Measurements from ENCODE around the gene FAM25G.
"Not testable (repeated sequence)": the region's sequence is repeated elsewhere in the genome, so short reads cannot be mapped to it uniquely, and the experiment has no call there.

DNA sequence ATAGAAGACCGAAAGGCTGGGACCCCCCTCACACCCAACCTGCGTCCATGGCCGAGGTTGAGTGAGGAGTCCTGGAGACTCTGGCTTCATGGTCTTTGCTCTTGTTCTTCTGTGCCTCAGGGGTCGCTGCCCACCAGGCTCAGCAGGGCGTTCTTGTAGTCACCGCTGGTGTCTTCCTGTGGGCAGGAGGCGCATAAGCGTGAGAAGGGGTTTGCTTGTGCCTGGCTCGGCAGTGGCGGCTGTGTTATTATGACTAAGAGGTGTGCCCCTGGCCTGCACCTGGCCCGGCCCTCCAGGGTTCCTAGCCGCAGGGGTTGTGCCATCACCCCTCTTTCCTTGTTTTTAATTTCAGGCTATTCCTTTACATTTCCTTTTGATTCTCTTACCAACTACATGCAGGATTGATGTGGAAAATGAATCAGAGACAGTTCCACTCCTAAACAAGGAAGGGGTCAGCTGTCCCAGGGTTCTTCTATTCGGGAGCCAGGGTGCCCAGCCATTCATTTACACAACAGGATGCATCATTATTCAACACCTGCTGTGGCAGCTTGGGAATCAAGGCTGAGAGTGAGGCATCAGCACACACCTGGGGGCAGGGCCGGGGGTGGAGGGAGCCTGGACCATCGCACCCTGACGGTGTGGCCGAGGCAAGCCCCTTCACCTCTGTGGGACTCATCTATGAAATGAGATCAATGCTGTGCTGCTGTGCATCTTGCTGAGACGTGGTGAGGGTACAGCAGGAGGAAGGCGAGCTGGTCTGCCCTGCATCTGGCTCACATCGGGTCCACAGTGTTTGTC, 22.6 kb downstream of the FAM25G start:
- TF ChIP-seq, protein P1, sequence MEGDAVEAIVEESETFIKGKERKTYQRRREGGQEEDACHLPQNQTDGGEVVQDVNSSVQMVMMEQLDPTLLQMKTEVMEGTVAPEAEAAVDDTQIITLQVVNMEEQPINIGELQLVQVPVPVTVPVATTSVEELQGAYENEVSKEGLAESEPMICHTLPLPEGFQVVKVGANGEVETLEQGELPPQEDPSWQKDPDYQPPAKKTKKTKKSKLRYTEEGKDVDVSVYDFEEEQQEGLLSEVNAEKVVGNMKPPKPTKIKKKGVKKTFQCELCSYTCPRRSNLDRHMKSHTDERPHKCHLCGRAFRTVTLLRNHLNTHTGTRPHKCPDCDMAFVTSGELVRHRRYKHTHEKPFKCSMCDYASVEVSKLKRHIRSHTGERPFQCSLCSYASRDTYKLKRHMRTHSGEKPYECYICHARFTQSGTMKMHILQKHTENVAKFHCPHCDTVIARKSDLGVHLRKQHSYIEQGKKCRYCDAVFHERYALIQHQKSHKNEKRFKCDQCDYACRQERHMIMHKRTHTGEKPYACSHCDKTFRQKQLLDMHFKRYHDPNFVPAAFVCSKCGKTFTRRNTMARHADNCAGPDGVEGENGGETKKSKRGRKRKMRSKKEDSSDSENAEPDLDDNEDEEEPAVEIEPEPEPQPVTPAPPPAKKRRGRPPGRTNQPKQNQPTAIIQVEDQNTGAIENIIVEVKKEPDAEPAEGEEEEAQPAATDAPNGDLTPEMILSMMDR (IDR thresholded peaks at IDR 0.05; ENCODE audit: borderline replicate concordance, extremely low read depth, low read length, poor library complexity, severe bottlenecking) = not testable (repeated sequence)
- TF ChIP-seq EZH2 (IDR thresholded peaks at IDR 0.05; ENCODE audit: borderline replicate concordance, low read depth, low read length, severe bottlenecking) = not testable (repeated sequence)
